Activated CD4-positive, CD25-positive, alpha-beta regulatory T cell treated with anti-CD3 and anti-CD28 coated beads, Interleukin-2, amount 50 U/mL, for 72 hours (primary cell): Measurements from ENCODE around the gene IGSF6.
"Not testable (repeated sequence)": the region's sequence is repeated elsewhere in the genome, so short reads cannot be mapped to it uniquely, and the experiment has no call there.

Experiments used
- DNase-seq: peaks from one replicate; pipeline ENCODE4 v3.0.0; 2021

The IGSF6 gene

DNA sequence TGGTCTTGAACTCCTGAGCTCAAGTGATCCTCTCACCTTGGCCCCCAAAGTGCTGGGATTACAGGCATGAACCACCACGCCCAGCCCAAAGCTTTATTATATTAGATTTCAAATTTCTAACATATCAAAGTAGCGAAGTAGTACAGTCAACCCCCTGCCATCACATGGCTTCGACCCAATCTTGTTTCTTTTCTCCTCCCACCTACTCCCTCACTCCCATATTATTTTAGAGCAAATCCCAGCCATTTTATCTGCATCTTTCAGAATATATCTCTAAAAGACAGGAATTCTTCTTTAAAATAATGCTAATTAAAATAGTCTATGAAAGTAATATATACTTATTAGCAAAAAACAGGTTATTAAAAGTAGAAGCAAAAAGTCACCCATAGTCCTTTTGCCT lies 893 bp downstream of the IGSF6 start:
- no peak for DNase-seq

DNA sequence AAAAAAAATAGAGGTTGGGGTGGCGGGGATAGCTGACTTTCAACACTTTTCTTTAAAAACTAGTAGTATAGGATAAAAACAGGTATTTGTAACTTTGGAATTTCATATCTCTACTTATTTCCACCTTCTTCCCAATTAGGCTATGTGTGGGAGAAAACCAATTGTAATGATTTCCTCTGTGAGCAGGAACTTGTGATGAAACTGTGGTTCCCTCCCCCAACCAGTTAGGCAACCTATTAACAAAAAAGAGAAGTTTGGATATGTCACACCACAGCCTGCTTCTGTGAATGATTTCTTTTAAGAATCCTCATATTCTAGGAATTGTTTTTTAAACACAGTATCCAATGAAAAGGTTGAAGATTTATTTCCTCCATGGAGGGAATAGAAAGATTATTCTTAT lies 1.9 kb downstream of the IGSF6 start:
- DNase-seq, result no peak

DNA sequence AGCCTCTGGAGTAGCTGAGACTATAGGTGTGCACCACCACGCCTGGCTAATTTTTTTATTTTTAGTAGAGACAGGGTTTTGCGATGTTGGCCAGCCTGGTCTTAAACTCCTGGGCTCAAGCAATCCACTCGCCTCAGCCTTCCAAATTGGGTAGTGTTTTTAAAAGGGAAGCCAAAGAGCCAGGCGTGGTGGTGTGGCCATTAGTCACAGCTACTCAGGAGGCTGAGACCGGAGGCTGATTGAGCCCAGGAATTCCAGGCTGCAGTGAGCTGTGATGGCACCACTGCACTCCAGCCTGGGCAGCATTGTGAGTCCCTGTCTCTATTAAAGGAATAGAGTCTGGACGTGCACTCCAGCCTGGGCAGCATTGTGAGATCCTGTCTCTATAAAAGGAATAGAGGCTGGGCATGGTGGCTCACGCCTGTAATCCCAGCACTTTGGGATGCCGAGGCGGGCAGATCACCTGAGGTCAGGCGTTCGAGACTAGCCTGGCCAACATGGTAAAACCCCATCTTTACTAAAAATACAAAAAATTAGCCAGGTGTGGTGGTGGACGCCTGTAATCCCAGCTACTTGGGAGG lies 2.5 kb downstream of the IGSF6 start:
- DNase-seq, result not testable (repeated sequence)

DNA sequence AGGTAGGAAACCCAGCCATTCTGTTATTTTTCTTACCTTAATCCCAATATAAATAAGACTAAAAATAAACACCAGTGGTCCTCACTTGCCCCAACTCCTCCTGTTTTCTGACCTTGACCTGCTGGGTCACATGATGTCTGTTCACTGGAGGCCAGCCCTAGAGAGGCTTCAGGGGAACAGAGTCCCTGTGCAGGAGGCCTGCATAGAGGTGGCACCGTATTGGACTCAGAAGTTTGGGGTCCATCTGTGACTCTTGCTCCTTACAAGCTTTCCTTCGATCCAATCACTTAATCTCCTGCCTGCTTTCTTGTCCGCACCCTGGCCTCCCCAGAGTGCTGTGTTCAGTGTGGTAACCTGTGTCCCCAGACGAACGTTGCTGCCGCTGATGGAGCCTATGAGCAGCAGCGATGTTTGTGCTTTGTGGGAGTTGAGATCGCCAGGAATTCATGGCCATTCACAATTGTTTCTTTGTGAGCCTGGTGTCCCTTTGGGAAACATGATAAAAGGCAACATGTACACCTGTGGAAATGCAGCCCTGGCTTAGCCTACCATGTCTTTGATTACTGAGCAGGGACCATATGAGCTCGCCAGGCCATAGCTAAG lies 4.7 kb downstream of the IGSF6 start:
- DNase-seq, result no peak

DNA sequence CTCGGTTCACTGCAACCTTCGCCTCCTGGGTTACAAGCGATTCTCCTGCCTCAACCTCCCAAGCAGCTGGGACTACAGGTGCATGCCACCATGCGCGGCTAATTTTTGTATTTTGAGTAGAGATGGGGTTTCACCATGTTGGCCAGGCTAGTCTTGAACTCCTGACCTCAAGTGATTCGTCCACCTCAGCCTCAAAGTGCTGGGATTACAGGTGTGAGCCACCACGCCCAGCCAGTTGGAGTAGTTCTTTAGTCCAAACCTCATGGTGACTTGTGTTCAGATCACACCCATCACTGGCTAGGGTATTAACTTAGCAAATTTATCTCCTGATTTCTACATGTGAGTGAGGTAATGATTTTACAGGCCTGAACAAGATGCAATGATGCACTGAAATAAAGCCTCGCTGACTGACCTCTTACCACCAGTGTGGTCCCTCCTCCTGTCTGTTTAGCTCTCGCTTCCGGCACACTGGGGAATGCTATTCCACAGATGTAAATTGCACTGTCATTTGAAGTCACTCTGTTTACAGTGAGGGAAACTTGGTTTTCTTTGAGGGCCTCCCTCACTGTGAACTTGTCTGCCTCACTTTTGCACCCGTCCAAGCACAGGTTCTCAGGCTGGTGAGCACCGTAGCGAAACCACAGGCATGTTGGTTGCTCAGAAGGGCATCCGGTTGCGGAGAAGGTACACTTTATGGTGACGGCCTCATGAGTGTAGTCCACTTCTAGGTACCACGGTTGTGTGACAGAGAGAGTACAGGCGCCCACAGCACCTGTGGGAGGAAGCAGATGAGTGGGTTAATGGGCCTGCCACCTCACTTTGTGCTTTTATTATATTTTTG lies 5.5 kb downstream of the IGSF6 start:
- peak; percentile 62 for DNase-seq

DNA sequence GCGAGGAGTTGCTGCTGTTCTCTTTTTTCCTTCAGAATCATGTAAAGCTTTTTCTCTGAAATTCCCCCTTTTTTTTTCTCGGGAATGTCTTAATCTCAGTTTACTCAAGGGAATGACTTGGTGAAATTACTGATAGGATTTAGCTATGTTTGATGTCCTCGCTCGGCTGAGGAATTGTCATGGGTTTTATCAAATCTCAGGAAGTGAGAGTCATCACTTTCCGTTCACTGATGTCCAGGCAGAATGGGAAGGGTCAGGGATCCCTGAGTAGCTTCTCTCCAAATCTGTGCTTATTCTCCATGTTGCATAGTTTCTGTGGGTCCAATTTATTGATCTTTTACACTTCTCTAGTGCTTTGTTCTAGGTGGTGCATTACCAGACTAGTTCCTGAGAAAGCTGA lies 6.3 kb downstream of the IGSF6 start:
- no peak for DNase-seq

DNA sequence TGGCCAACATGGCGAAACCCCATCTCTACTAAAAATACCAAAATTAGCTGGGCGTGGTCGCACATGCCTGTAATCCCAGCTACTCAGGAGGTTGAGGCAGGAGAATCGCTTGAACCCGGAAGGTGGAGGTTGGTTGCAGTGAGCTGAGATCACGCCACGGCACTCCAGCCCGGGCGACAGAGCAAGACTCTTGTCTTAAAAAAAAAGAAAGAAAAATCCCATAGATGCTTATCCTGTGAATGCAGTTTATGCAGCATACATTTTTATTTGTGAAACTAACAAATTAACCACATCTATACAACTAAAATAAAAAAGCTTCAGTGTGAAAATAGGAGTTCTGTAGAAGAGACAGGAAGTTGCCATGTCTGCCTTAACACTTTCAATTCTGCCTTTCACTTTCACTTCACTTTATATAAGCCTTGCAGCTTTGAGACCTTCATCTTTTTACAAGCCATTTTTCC lies 7.1 kb downstream of the IGSF6 start:
- DNase-seq, result no peak

DNA sequence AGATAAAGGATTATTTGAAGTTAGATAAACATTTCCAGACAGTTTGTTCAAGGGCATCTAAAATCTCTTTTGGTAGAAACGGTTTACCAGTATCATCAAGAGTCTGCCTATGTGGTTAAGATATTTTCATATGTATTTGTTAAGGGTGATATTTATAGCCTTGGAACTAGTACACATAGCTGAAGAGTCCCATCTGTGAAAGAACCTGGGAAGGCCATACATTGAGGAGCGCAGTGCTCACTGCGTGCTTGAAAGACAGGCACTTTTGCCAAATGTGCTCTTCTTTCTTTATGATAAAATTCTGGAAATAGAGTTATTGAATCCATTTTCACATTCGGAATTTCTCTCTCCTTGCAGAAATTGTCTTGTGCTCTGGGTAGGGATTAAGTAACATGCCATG lies 7.7 kb downstream of the IGSF6 start:
- DNase-seq, result no peak

DNA sequence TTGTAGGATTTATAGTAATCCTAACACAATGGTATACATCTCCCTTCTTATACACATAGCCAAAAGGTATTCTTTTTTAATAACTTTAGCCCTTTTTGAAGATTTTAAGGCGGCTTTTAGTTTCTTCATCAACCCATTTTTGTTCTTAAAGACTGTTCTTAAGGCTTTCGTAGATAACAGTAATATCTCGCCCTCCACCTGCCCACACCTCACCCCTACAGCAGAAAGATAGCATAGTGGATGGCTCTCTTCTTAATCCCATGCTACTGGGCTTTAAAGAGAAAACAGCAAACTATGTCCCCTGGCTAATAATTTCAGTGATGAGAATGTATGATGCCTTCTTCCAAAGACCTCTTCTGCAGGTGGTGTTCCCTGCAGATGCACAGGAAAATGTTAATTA lies 8.6 kb downstream of the IGSF6 start:
- DNase-seq, result no peak

DNA sequence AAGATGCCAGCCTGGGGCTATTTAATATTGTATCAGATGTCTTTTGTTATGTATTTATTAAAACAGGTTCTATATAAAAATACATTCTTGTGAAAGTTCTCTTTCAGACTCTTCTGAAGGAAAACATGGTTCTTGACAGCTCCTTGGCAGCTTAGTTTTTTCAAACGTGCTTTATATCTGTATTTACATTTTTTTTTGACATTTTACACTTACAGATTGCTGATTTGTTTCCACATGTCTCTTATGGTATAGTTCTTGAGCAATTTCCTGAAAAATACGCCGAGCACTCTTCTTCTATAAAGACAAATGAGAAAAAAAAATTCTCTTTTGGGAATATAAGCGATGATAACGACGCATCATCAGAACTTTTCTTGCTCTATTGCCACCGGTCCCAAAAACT lies 9.5 kb downstream of the IGSF6 start:
- no peak for DNase-seq

DNA sequence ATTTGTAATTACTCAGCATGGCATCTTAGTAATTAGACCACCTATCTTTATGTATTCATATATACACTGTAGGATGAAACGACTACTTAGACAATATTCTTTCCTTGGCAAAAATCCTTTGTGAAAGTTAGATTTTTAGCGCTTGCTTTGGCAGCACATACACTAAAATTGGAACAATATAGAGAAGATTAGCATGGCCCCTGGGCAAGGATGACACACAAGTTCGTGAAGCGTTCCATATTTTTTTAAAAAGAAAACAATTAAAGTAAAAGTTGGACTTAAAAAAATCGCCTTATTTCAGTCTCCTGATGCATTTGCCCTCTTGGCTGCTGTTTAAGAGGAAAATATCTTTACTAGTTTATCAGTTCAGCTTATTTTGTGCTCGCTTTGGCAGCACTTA lies 10.5 kb downstream of the IGSF6 start:
- DNase-seq, result no peak

DNA sequence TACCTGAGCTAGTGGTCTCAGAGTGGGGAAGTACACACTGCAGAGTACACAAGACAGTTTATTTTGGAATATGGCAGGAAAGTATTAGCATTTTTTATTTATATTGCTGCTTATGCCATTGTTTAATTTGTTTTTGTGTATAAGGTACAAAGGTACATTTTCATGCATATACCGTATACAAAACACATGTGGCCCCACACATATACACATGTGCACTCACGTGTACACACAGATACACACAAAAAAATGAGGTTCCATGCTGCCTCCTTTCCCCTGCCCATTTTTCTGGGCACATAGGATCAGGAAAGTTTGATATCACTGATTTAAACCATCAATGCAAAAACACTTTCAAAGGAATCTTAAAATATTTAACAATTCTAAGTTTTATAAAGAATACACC lies 12.9 kb downstream of the IGSF6 start:
- DNase-seq, result no peak

DNA sequence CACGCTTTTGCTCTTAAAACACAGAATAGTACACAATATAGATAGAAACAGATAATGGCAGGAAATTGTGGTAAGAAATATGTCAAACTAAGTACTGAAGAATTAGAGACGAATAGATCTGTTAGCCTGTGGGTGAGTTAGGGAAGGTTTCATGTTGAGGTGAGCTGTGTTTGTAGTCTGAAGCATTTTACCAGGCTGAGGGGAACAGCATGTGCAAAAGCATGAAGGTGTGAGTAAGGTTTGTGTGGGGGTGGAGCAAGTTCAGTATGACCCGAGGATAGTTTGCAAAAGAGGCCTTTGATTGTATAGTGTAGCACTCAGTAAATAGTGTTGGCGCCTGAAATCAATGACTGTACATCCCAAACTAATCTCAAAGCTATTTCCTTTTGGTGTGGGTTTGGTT lies 13.8 kb downstream of the IGSF6 start:
- no peak for DNase-seq

DNA sequence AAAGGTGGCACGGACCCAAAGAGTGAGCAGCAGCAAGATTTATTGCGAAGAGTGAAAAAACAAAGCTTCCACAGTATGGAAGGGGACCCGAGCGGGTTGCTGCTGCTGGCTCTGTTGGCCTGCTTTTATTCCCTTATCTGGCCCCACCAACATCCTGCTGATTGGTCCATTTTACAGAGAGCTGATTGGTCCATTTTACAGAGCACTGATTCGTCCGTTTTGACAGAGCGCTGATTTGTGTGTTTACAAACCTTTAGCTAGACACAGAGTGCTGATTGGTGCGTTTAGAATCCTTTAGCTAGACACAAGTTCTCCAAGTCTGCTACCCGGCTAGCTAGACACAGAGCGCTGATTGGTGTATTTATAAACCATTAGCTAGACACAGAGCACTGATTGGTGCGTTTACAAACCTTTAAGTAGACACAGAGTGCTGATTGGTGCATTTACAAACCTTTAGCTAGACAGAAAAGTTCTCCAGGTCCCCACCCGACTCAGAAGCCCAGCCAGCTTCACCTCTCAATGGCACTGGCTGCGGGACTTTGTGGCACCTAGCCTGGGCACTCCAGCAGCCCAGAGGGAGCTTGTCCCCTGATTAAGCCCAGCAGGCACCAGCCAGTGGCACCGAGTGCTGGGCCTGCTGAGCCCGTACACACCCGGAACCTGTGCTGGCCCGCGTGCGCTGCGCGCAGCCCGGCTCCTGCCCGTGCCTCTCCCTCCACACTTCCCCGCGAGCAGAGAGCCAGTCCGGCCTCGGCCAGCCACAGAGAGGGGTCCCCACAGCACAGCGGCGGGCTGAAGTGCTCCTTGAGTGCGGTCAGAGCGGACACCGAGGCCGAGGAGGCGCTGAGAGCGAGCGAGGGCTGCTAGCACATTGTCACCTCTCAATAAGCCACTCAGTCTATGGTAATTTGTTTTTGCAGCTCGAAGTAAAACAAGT lies 15.1 kb downstream of the IGSF6 start:
- DNase-seq, result no peak

DNA sequence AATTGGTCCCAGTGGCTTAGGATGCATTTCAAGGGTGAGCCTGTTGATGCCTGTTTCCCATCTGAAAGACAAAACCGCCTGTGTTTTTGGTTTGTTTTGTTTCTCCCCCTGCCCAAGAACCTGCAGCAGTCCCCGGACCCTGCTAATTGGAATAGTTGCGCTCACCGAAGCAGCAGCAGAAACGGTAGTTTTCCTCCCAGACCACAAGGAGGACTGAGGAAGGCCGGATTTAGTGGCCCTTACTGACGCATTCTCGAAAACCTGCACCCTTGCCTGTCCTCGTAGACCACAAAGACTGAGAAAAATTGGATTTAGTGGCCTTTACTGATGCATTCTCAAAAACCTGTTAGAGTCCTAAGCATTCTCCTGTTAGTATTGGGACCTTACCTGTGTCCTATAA lies 16.7 kb downstream of the IGSF6 start:
- not testable (repeated sequence) for DNase-seq

DNA sequence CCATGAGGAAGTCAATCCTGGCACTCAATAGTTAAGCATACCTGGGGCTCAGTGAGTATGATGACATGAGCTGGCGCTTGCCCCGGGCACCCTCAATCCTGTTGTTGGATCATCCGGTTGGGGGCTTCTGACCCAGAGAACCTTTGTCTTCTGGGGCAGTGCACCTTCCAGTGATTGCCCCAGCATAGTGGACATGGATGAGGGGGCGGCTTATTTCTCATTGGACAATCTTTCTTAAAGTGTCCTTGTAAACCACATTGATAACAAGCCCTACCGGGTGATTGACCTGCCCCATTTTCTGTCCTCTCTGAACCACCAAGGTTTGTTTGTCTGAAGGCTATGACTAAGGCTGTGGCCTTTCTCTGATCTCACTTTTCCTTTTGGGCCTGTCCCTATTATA lies 18.2 kb downstream of the IGSF6 start:
- no peak for DNase-seq

DNA sequence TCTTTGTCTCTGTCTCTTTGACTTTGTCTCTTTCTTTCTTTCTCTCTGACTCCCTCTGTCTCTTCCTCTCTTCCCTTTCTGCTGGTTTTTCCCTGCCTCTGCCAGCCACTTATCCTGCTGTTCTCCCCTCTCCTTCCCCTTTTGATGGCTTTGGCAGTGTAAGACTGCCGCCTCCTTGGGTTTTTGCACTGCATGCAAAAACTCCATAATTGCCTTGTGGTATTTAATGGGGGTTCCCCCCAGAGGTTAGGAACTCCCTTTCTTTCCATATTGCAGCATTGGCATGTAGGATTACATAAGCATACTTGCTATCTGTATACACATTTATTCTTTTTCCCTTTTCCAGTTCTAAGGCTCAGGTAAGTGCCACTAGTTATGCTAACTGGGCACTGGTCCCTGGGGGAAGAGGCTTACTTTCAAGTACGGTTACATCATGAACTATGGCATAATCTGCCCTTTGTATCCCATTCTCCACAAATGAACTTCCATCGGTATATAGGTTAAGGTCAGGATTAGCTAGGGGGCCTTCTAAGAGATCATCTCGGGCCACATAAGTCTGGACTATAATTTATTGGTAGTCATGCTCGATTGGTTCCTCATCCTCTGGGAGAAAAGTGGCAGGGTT lies 20.3 kb downstream of the IGSF6 start:
- DNase-seq, result not testable (repeated sequence)

DNA sequence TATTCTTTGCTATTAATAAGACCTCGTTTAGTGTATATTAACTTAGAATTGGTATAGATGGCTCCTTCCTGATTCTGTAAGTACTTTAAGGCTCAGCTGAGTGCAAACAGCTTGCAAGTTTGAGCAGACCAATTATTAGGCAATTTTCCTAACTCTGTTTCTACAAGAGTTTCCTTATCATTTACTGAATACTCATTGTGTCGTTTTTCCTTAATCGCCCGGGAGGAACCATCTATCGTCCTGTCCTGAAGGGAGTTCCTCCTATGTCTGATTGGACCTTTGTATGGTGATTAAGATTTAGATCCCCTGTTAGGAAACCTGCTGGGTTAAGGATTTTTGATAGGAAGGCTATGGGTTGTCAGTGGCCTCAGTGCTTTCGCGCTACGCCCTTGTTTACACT lies 21.0 kb downstream of the IGSF6 start:
- not testable (repeated sequence) for DNase-seq

DNA sequence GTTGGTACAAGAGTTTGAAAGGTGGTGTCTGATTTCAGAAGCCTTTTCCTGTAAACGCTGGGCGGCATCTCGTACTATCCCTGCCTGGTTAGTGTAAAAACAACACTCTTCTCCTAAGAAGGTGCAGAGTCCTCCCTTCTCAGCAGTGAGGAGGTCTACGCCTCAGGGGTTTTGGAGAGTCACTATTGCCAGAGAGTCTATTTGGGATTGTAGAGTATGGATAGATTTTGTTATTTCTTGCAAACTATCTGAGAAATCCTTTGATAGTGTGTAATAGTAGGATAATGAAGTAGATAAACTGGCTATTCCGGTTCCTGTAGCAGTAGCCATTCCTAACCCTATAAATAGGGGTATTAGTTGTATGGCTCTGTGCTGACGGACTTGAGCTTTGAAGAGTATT lies 21.5 kb downstream of the IGSF6 start:
- DNase-seq, result not testable (repeated sequence)

DNA sequence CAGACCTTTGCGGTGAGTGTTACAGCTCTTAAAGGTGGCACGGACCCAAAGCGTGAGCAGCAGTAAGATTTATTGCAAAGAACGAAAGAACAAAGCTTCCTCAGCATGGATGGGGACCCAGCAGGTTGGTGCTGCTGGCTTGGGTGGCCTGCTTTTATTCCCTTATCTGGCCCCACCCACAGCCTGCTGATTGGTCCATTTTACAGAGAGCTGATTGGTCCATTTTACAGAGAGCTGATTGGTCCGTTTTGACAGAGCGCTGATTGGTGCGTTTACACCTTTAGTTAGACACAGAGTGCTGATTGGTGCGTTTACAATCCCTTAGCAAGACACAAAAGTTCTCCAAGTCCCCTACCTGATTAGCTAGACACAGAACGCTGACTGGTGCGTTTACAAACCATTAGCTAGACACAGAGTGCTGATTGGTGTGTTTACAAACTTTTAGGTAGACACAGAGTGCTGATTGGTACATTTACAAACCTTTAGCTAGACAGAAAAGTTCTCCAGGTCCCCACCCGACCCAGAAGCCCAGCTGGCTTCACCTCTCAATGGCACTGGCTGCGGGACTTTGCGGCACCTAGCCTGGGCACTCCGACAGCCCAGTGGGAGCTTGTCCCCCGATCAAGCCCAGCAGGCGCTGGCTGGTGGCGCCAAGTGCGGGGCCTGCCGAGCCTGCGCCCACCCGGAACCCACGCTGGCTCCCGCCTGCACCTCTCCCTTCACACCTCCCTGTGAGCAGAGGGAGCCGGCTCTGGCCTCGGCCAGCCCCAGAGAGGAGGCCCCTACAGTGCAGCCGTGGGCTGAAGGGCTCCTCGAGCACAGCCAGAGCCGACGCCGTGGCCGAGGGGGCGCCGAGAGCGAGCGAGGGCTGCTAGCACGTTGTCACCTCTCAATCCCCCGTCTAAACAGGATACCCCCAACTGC lies 22.5 kb downstream of the IGSF6 start:
- DNase-seq, result not testable (repeated sequence)

DNA sequence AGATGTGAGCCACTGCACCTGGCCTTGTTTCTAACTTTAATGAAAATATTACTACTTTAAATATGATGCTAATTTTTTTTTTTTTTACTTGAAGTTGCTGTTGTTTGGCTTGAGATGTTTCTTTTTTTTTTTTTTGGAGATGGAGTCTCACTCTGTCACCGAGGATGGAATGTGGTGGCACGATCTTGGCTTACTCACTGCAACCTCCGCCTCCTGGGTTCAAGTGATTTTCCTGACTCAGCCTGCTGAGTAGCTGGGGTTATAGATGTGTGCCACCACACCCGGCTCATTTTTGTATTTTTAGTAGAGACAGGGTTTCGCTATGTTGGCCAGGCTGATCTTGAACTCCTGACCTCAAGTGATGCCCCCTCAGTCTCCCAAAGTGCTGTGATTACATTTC lies 23.6 kb downstream of the IGSF6 start:
- no peak for DNase-seq
